Thyroid gland (tissue), 4 donors: Measurements from ENCODE around the gene SS18L1. TPM values are rescaled to one million over a fixed set of nuclear protein-coding genes. Genes with fewer than 3 reads are reported as not detected.

Experiments used
- DNase-seq, 2 donors: peaks; one replicate each; pipeline ENCODE4 v3.0.0-alpha.2; 2019
- H3K27ac ChIP-seq, 3 donors: fragments of 200-600 bp; sonication (generic); 1 replicate in 2 of 3; 2 replicates in 1 of 3; pipeline ENCODE4 v1.5.1; 2016 to 2019; ENCODE audit warnings: mild to moderate bottlenecking in 1 of 3, moderate library complexity in 1 of 3
- H3K27me3 ChIP-seq: fragments of 200-600 bp; sonication (generic); one replicate; pipeline ENCODE4 v1.5.1; 2019
- H3K36me3 ChIP-seq, 2 donors: fragments of 200-600 bp; sonication (generic); one replicate each; pipeline ENCODE4 v1.5.1; 2016 to 2019
- H3K4me1 ChIP-seq, 2 donors: fragments of 200-600 bp; sonication (generic); one replicate each; pipeline ENCODE4 v1.5.1; 2017 to 2019
- H3K4me3 ChIP-seq, 3 donors: fragments of 200-600 bp; sonication (generic); replicated peaks in 1 of 3; 1 replicate in 2 of 3; 2 replicates in 1 of 3; pipeline ENCODE4 v1.5.1; 2016; ENCODE audit warnings: mild to moderate bottlenecking in 1 of 3
- H3K9me3 ChIP-seq: fragments of 200-600 bp; sonication (generic); one replicate; pipeline ENCODE4 v1.5.1; 2017
- CTCF ChIP-seq, 6 experiments: fragments of 200-600 bp in 3 of 6; fragments of 450-650 bp in 3 of 6; sonication (generic) in 3 of 6; IDR thresholded peaks; one replicate each; pipeline ENCODE4 v1.5.1; 2016 to 2019; ENCODE audit warnings: antibody characterized with exemption in 6 of 6, mild to moderate bottlenecking in 2 of 6, inconsistent platforms in 1 of 6, moderate library complexity in 1 of 6
- POLR2A ChIP-seq, 2 donors: fragments of 450-650 bp; IDR thresholded peaks; one replicate each; pipeline ENCODE4 v1.6.1; 2017; ENCODE audit warnings: antibody characterized with exemption in 2 of 2, mild to moderate bottlenecking in 2 of 2, moderate library complexity in 1 of 2
- WGBS, 2 donors: methylation state at CpG; one replicate each; pipeline ENCODE4 v1.1.5; 2017; 5-methylcytosine and 5-hydroxymethylcytosine counted together
- intact Hi-C: fragments of 100-400 bp; cut with DNase I; formaldehyde crosslinking; loops from one replicate; pipeline ENCODE4 v1.15.1; 2023
- total RNA-seq, 4 donors: library from RNA; depleted of rRNA; stranded (reverse); fragments of >200 nt; gene quantifications; one replicate each; pipeline ENCODE4 v1.2.3, GENCODE V29; 2016

The SS18L1 gene
- total RNA-seq, 4 donors from 2014 or later = 12.2 to 22.0 (median 15.2) TPM

- H3K36me3 ChIP-seq = peaks cover 16 to 21% of the 10 kb centered on the region in 2 donors
- 86 to 89% methylated on average over 9 of the region's 9 CpGs for WGBS, 2 donors
- intact Hi-C loops = no loop called here
Measured at GRCh38 chr20:62170536-62170935, 27.0 kb downstream of the SS18L1 start.

GRCh38 chr20:62171245-62171644, 27.7 kb downstream of the SS18L1 start:
- intact Hi-C loops = no loop called here
- DNase-seq = no peak
- Histone ChIP-seq H3K27me3 (no peaks in the 10 kb centered on the region), H3K9me3 (no peaks in the 10 kb centered on the region), H3K4me1 (no peaks in the 10 kb centered on the region), H3K27ac (no peak overlapping the region), H3K36me3 (peaks cover 9 to 14% of the 10 kb centered on the region in 2 donors), H3K4me3 (no peak overlapping the region)
- WGBS, 2 donors = 83 to 88% methylated on average over 8 of the region's 8 CpGs
- TF ChIP-seq CTCF (IDR thresholded peaks at IDR 0.05) = no peak
- TF ChIP-seq POLR2A (IDR thresholded peaks at IDR 0.05) = no peak

More at GRCh38 chr20:62170536-62170935, 27.0 kb downstream of the SS18L1 start:
- Histone ChIP-seq H3K4me3 (no peak overlapping the region), H3K9me3 (no peaks in the 10 kb centered on the region), H3K4me1 (no peaks in the 10 kb centered on the region), H3K27me3 (no peaks in the 10 kb centered on the region), H3K27ac (no peak overlapping the region)
- no peak for DNase-seq
- no peak for TF ChIP-seq POLR2A (IDR thresholded peaks at IDR 0.05)
- no peak for TF ChIP-seq CTCF (IDR thresholded peaks at IDR 0.05)

- TF ChIP-seq CTCF (IDR thresholded peaks at IDR 0.05) (no peak), POLR2A (IDR thresholded peaks at IDR 0.05) (no peak)
- Histone ChIP-seq H3K9me3 (no peaks in the 10 kb centered on the region), H3K36me3 (peaks cover 8 to 10% of the 10 kb centered on the region in 2 donors), H3K4me3 (no peak overlapping the region), H3K27ac (no peak overlapping the region), H3K27me3 (no peaks in the 10 kb centered on the region), H3K4me1 (no peaks in the 10 kb centered on the region)
- DNase-seq = no peak
- intact Hi-C loops = no loop called here
- 96 to 100% methylated on average over 3 to 17 of the region's 18 CpGs for WGBS, 2 donors
Measured at GRCh38 chr20:62172666-62173065, 29.1 kb downstream of the SS18L1 start.

GRCh38 chr20:62174021-62174804, 30.6 kb downstream of the SS18L1 start:
- WGBS, 2 donors = 92 to 94% methylated on average over 28 of the region's 28 CpGs
- no peaks in the 10 kb centered on the region for H3K4me1 ChIP-seq
- no peaks in the 10 kb centered on the region for H3K27me3 ChIP-seq
- no peak overlapping the region for H3K27ac ChIP-seq
- no peak for DNase-seq
- no peak for TF ChIP-seq POLR2A (IDR thresholded peaks at IDR 0.05)
- TF ChIP-seq CTCF (IDR thresholded peaks at IDR 0.05) = no peak
- H3K36me3 ChIP-seq = peaks cover 12 to 13% of the 10 kb centered on the region in 2 donors
- H3K4me3 ChIP-seq = no peak overlapping the region
- no peaks in the 10 kb centered on the region for H3K9me3 ChIP-seq
- intact Hi-C loops = no loop called here

- 96% methylated on average over 26 of the region's 26 CpGs for WGBS, 2 donors
- H3K4me3 ChIP-seq = no peak overlapping the region
- no peaks in the 10 kb centered on the region for H3K27me3 ChIP-seq
- intact Hi-C loops = no loop called here
- no peaks in the 10 kb centered on the region for H3K4me1 ChIP-seq
- TF ChIP-seq CTCF (IDR thresholded peaks at IDR 0.05) (no peak), POLR2A (IDR thresholded peaks at IDR 0.05) (no peak)
- H3K9me3 ChIP-seq = no peaks in the 10 kb centered on the region
- no peak overlapping the region for H3K27ac ChIP-seq
- peaks cover 14% of the 10 kb centered on the region in 2 donors for H3K36me3 ChIP-seq
- no peak for DNase-seq
Measured at GRCh38 chr20:62174870-62175624, 31.5 kb downstream of the SS18L1 start.
